Stimulated activated CD4-positive, alpha-beta T cell treated with anti-CD3 and anti-CD28 coated beads, TNF-alpha, amount 100 ng/mL, for 4 hours (primary cell): Measurements from ENCODE around the gene DCP1A.

ENCODE experiments used
- DNase-seq, 3 experiments: peaks; one replicate each; pipeline ENCODE4 v3.0.0-alpha.2; 2020; ENCODE audit warnings: low read depth in 3 of 3

The DCP1A gene

GRCh38 chr3:53244271-53244670, 103.1 kb downstream of the DCP1A start:
- DNase-seq, result no peak

- no peak for DNase-seq
Observed at GRCh38 chr3:53243785-53244184, 103.6 kb downstream of the DCP1A start.

- DNase-seq, result no peak
Observed at GRCh38 chr3:53243165-53243564, 104.2 kb downstream of the DCP1A start.

- DNase-seq, result no peak
Observed at GRCh38 chr3:53242642-53243041, 104.7 kb downstream of the DCP1A start.

GRCh38 chr3:53242155-53242554, 105.2 kb downstream of the DCP1A start:
- DNase-seq, result no peak

- no peak for DNase-seq
Observed at GRCh38 chr3:53240989-53241972, 106.1 kb downstream of the DCP1A start.

- no peak for DNase-seq
Observed at GRCh38 chr3:53239800-53240199, 107.5 kb downstream of the DCP1A start.

- DNase-seq, result no peak
Observed at GRCh38 chr3:53238886-53239285, 108.5 kb downstream of the DCP1A start.

GRCh38 chr3:53238051-53238850, 109.1 kb downstream of the DCP1A start:
- no peak for DNase-seq

- DNase-seq, result no peak
Observed at GRCh38 chr3:53236112-53236841, 111.1 kb downstream of the DCP1A start.

GRCh38 chr3:53235545-53235944, 111.8 kb downstream of the DCP1A start:
- DNase-seq, result no peak

- DNase-seq, result no peak
Observed at GRCh38 chr3:53234841-53235232, 112.5 kb downstream of the DCP1A start.

- no peak for DNase-seq
Observed at GRCh38 chr3:53234130-53234840, 113.1 kb downstream of the DCP1A start.
